Mucosa of gallbladder (tissue), 1 donor: ENCODE measurements around the gene ZDHHC1. TPM values are rescaled to one million over a fixed set of nuclear protein-coding genes. Genes with fewer than 3 reads are reported as not detected.
"Not testable (repeated sequence)": the region's sequence is repeated elsewhere in the genome, so short reads cannot be mapped to it uniquely, and the experiment has no call there.

Experiments used
- DNase-seq: peaks from one replicate; pipeline ENCODE4 v3.0.0-alpha.2; 2020; ENCODE audit warnings: low spot score
- total RNA-seq: library from RNA; stranded (reverse); gene quantifications from one replicate; pipeline ENCODE4 v1.2.1, GENCODE V29; 2021
- donor health status: DM: no; HTN: no; CAD: no.

Gene ZDHHC1
- total RNA-seq, 1 donor from 2014 or later = 23.2 TPM

DNA sequence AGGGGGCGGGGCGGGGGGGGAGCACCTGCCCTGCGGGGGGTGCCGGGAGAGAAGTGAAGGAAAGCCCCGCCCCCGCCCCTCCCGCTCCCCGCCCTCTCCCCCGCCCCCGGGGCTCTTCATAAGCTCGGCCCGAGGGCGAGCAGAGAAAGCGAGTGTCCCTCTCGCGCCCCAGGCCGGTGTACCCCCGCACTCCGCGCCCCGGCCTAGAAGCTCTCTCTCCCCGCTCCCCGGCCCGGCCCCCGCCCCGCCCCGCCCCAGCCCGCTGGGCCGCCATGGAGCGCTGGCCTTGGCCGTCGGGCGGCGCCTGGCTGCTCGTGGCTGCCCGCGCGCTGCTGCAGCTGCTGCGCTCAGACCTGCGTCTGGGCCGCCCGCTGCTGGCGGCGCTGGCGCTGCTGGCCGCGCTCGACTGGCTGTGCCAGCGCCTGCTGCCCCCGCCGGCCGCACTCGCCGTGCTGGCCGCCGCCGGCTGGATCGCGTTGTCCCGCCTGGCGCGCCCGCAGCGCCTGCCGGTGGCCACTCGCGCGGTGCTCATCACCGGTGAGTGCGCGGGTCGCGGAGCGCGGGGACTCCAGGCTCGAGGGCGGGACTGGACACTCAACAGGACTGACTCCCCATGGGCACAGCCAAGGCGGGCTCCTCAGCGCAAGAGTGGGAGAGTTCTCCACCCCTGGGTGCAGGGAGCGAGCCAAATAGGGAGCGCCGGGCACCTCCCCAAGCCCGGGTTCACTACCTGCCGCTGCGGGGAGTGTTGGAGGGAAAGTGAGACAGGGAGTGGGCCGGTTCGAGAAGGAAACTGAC, 14.9 kb upstream of the ZDHHC1 start, which contains the start of gene HSD11B2:
HSD11B2 (plus strand) TSS at position 145 of the 798 bp plus-strand sequence; CDS start at position 273, 128 bp downstream.
- DNase-seq = peak; percentile 67

- no peak for DNase-seq
These were observed 14.3 kb upstream of the ZDHHC1 start for GRCh38 chr16:67430504-67430976.

GRCh38 chr16:67429799-67430503, 13.7 kb upstream of the ZDHHC1 start:
- DNase-seq = no peak

DNA sequence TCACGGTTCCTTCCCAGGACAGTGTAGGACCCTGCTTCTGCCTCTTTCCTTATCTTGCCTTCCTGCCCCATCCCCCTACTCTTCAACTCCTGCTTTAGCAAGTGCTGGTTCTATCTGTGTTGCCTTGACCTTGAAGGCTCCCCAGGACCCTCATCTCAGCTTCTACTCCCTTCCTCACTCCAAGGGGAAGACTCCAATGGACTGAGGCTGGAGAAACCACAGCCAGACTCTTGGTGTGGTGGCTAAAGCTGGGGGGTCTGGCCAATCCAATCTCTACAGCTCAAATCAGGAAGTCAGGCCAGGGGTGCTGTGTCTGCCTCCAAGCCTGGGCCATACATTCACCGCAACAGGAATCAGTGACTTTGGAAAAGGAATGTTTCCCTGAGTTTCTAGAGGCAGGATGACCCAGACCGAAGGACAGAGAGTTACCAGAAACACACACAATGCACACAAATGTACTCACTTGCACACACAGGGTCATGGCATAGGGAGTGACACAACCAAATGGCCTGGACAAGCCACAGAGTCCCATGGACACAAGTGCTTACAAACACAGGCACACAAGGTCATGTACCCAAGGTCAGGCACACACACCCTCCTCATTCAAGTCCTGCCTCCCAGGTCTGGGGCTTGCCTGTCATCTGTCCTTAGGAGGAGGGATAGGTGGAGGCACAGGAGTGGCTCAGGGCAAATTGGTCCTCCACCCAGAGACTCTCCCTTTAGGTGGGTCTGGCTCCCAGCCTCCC, 12.9 kb upstream of the ZDHHC1 start:
- no peak for DNase-seq

- peak; percentile 69 for DNase-seq
These were observed 12.0 kb upstream of the ZDHHC1 start for GRCh38 chr16:67428146-67428731.

DNA sequence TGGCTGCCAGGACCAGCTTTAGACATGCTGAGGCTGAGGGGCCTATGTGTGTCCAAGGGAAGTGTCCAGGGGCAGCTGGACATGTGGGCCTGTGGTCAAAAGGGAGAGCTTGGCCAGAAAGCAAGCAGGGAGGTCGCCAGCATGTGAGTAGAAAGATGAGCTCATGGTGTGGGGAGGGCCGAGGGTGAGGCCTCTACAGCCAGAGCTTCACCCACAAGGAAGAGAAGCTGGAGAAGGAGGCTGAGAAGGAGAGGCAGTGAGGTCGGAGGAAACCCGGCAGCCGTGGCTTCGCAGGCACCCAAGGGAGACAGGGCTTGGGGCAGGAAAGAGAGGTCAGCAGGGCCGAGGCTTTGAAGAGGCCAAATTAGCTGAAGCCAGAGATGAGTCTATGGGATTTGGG, 10.7 kb upstream of the ZDHHC1 start:
- no peak for DNase-seq

GRCh38 chr16:67426022-67426421, 9.7 kb upstream of the ZDHHC1 start:
- no peak for DNase-seq

DNA sequence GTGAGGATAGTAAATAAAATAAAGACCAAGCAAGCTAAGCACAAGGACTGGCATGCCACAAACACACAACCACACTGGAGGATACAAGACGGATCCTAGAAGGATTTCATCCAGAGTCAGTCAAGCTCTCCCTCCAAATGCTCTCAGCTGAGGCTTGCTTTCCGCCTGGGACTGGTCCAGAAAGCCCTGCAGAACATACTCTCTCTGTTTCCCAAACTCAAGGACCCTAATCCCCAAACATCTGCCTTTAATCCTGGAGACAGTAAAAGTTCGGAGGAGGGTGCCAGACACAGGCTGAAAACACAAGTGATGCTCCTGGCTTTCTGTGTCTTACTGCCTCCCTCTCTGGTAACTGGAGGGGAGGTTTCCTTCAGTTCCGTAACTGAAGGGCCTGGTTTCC, 9.3 kb upstream of the ZDHHC1 start:
- DNase-seq = no peak

- DNase-seq = no peak
These were observed 8.8 kb upstream of the ZDHHC1 start for GRCh38 chr16:67425061-67425460.

- DNase-seq = no peak
These were observed 8.0 kb upstream of the ZDHHC1 start for GRCh38 chr16:67424261-67424615.

GRCh38 chr16:67423611-67424260, 7.5 kb upstream of the ZDHHC1 start:
- no peak for DNase-seq

- no peak for DNase-seq
These were observed 6.7 kb upstream of the ZDHHC1 start for GRCh38 chr16:67423015-67423414.

- DNase-seq = no peak
These were observed 4.8 kb upstream of the ZDHHC1 start for GRCh38 chr16:67421030-67421429.

DNA sequence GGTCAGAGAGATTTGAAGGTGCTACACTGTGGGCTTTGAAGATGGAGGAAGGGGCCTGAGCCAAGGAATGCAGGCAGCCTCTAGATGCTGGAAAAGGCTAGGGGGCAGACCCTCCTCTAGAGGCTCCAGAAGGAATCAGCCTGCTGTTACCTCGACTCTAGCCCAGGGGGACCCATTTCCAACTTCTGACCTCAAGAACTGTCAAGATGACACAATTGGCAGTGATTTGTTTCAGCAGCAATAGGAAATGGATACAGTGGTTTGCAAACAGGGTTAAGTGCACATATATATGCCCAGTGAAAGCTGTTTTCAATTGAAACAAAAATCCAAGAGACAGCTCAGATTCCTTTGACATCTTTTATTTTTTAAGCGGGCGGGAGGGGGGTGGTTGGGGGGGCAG, 3.7 kb upstream of the ZDHHC1 start:
- no peak for DNase-seq

DNA sequence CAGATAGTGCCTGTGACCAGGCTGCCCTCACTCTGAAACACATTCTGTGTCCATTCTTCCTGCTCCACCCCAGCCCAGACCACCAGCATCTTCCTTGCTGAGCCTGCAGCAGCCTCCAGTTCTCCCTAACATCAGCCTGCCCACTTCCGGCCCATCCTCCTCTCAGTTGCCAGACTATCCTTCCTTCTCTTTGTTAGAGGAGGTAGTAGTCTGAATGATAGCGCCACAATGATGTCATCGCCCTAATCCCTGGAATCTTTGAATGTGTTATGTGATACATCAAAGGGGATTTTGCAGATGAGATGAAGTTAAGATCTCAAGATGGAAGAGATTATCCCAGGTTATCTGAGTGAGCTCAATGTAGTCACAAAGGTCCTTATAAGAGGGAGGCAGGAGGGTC, 3.2 kb upstream of the ZDHHC1 start:
- no peak for DNase-seq

DNA sequence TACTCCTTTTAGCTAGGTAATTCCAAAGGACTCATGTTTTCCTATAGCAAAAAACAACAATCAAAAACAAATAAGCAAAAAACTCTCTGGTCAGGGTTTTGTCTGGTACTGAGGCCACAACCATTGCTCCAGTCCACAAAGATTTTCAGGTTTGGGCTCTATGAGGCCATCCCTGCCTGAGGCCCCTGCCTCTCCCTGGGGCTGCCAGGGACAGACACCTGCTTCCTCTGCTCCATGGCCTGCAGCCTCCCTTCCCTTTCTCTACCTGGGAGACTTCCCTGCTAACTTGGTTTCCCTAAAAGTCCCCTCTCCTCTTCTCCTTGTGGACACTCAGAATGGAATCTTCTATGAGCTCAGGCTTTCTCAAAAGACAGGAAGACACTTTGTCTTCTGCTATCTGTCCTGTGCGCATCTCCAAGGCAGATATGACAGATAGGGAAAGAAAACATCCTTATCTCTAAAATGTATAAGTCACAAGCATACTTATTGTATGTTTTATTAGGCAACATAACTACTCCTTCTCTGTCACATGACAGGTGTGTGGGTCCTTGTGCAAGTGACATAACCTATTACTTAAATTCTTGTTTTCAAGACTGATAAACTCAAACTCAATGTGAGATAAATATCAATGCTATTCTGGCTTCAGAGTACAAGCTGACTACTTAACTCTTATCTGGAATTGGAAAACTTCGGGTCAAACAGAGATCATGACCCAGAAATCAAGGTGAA, 1.2 kb upstream of the ZDHHC1 start:
- no peak for DNase-seq

GRCh38 chr16:67415421-67415820, 856 bp downstream of the ZDHHC1 start:
- not testable (repeated sequence) for DNase-seq

GRCh38 chr16:67413978-67414911, 2.0 kb downstream of the ZDHHC1 start:
- no peak for DNase-seq

DNA sequence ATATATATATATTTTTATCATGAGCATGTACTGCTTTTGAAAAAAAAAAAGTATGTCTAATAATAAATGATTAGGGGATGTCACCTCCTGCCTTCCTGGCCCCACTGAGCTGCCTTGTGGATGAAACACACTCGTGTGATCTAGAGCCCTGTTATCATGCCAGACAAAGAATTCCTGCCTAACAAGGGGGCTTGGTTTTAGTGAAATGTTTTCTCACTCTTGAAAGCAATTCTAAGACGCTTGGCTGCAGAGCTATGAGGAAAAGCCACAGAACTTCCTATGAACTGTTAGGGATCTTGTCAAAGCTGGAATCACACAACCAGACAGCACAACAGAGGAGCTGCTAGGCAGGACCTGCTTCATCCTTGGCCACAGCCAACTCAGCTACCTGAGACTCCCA, 4.0 kb downstream of the ZDHHC1 start:
- no peak for DNase-seq

DNA sequence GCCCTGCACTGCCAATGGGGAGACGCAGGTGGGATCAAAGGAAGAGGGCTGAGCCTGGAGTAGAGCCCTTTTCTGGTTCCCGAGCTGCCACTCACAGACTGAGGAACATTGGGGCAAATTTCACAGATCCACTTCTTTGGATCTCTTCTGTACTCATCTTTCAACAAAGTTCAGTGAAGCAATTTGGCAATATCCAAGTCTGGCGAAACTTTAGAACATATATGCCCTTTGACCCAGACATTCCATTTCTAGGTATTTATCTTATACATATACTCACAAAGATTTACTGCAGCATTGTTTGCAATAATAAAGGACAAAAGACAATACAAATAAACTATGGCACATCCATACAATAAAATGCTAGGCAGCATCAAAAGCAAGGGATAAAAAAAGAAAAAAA, 4.9 kb downstream of the ZDHHC1 start:
- DNase-seq = no peak
